C4-2B (cell line): ENCODE results near the gene CCDC170.

Experiments used
- CTCF ChIP-seq: fragments of 450-650 bp; conservative IDR thresholded peaks from 2 replicates; pipeline ENCODE4 v1.5.1; 2017; ENCODE audit warnings: mild to moderate bottlenecking
- ZFX ChIP-seq: fragments of 450-650 bp; IDR thresholded peaks from 2 replicates; pipeline ENCODE4 v1.6.1; 2017

- TF ChIP-seq CTCF (no peak), ZFX (no peak)
These were observed 176.3 kb downstream of the CCDC170 start for GRCh38 chr6:151670116-151670515.
